Lower leg skin (tissue), 3 donors: ENCODE measurements around the gene DNAJC21.

Source experiments
- POLR2A ChIP-seq, 2 donors: fragments of 450-650 bp; IDR thresholded peaks; one replicate each; pipeline ENCODE4 v1.6.1; 2016 to 2017; ENCODE audit warnings: antibody characterized with exemption in 2 of 2, mild to moderate bottlenecking in 1 of 2, moderate library complexity in 1 of 2
- TF ChIP-seq, protein P1 (sequence below), 3 donors: fragments of 450-650 bp; IDR thresholded peaks; one replicate each; pipeline ENCODE4 v1.5.1; 2016; ENCODE audit warnings: antibody characterized with exemption in 3 of 3, mild to moderate bottlenecking in 3 of 3, moderate library complexity in 2 of 3

DNA sequence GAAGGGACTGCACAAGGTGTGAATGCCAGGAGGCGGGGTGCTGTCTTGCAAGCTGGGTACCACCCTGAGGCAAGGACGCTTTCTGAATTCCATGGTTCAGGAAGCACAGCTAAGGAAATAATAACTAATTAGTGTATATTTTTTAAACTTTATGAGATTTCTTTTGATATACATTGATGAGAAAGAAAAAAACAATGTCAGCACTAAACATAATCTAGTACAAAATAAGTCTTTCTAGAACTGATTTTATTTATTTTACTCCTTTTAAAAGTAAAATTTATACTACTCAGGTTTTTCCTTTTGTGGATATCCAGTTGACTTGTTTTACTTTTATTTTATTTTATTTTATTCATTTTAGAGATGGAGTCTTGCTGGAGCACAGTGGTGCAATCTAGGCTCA lies 3.6 kb downstream of the DNAJC21 start:
- TF ChIP-seq, protein P1, sequence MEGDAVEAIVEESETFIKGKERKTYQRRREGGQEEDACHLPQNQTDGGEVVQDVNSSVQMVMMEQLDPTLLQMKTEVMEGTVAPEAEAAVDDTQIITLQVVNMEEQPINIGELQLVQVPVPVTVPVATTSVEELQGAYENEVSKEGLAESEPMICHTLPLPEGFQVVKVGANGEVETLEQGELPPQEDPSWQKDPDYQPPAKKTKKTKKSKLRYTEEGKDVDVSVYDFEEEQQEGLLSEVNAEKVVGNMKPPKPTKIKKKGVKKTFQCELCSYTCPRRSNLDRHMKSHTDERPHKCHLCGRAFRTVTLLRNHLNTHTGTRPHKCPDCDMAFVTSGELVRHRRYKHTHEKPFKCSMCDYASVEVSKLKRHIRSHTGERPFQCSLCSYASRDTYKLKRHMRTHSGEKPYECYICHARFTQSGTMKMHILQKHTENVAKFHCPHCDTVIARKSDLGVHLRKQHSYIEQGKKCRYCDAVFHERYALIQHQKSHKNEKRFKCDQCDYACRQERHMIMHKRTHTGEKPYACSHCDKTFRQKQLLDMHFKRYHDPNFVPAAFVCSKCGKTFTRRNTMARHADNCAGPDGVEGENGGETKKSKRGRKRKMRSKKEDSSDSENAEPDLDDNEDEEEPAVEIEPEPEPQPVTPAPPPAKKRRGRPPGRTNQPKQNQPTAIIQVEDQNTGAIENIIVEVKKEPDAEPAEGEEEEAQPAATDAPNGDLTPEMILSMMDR (IDR thresholded peaks at IDR 0.05): no peak
- TF ChIP-seq POLR2A (IDR thresholded peaks at IDR 0.05): no peak
